Gastroesophageal sphincter (tissue), 4 donors: ENCODE measurements around the gene CERK. TPM values are rescaled to one million over a fixed set of nuclear protein-coding genes. Genes with fewer than 3 reads are reported as not detected.
A peak's percentile ranks its signal among the peaks of the same experiment; 100 is the strongest.

Experiments used
- ATAC-seq: fragments of 150-250 bp; one replicate; pipeline ENCODE4 v1.9.1; 2016; ENCODE audit warnings: mild to moderate bottlenecking, moderate library complexity
- H3K27ac ChIP-seq, 4 donors: fragments of 200-600 bp; sonication (generic) in 3 of 4; 1 replicate in 3 of 4; 2 replicates in 1 of 4; pipeline ENCODE4 v1.5.1; 2016 to 2019
- H3K27me3 ChIP-seq: fragments of 200-600 bp; sonication (generic); one replicate; pipeline ENCODE4 v1.5.1; 2019
- H3K36me3 ChIP-seq, 2 donors: fragments of 200-600 bp; sonication (generic); one replicate each; pipeline ENCODE4 v1.5.1; 2019; ENCODE audit warnings: control low read depth in 1 of 2
- H3K4me1 ChIP-seq, 3 donors: fragments of 200-600 bp; sonication (generic); 1 replicate in 2 of 3; 2 replicates in 1 of 3; pipeline ENCODE4 v1.5.1; 2016 to 2019; ENCODE audit warnings: control low read depth in 2 of 3
- H3K4me3 ChIP-seq, 2 donors: fragments of 200-600 bp; sonication (generic); one replicate each; pipeline ENCODE4 v1.5.1; 2019; ENCODE audit warnings: mild to moderate bottlenecking in 1 of 2, moderate library complexity in 1 of 2
- H3K9me3 ChIP-seq, 3 donors: fragments of 200-600 bp; sonication (generic); one replicate each; pipeline ENCODE4 v1.5.1; 2017 to 2019; ENCODE audit warnings: control low read depth in 2 of 3
- EP300 ChIP-seq: sonication (generic); formaldehyde crosslinking; IDR thresholded peaks from one replicate; pipeline ENCODE4 v1.6.1; 2017; ENCODE audit warnings: antibody characterized with exemption, mild to moderate bottlenecking
- POLR2A ChIP-seq, 2 donors: fragments of 450-650 bp; IDR thresholded peaks; one replicate each; pipeline ENCODE4 v1.6.1; 2017; ENCODE audit warnings: antibody characterized with exemption in 2 of 2, mild to moderate bottlenecking in 2 of 2, moderate library complexity in 1 of 2
- POLR2AphosphoS5 ChIP-seq: sonication (generic); formaldehyde crosslinking; IDR thresholded peaks from one replicate; pipeline ENCODE4 v1.6.1; 2017; ENCODE audit warnings: antibody characterized with exemption
- WGBS, 2 donors: methylation state at CpG; one replicate each; pipeline ENCODE4 v1.1.5; 2018; ENCODE audit warnings: low coverage in 1 of 2; 5-methylcytosine and 5-hydroxymethylcytosine counted together
- total RNA-seq, 4 donors: library from RNA; depleted of rRNA; stranded (reverse); fragments of >200 nt; gene quantifications; one replicate each; pipeline ENCODE4 v1.1.0, GENCODE V29; 2016
- TF ChIP-seq, protein P1 (sequence below), 4 experiments: fragments of 200-600 bp in 2 of 4; fragments of 450-650 bp in 2 of 4; sonication (generic) in 1 of 4; IDR thresholded peaks; one replicate each; pipeline ENCODE4 v1.5.1; 2017 to 2019; ENCODE audit warnings: antibody characterized with exemption in 4 of 4, mild to moderate bottlenecking in 2 of 4, moderate library complexity in 2 of 4

Gene CERK
- total RNA-seq, 4 donors from 2014 or later = 44.6 to 55.9 (median 45.6) TPM

DNA sequence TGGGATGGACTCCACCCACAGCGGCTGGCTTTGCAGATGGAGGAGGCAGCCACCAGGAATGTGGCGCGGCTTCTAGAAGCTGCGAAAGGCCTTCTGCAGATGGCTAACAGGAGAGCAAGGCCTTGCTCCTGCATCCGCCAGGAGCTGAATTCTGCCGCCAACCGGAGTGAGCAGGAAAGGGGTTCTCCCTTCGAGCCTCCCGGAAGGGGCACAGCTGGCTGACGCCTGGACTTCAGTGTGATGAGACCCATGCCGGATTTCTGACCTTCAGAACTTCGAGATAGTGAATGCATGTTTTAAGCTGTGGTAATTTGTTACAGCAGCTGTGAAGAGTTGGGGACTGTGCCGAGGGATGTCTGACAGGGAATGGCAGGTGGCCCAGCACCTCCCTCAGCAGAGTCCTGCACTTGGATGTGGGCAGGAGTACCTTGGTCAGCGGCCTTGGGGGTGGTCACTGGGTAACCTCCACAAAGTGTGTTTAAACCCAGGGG, 32.1 kb upstream of the CERK start:
- Histone ChIP-seq H3K36me3 (no peaks in the 10 kb centered on the region), H3K9me3 (no peaks in the 10 kb centered on the region), H3K4me1 (peaks cover 0 to 60% (median 10%) of the 10 kb centered on the region in 3 donors), H3K4me3 (no peak overlapping the region), H3K27me3 (no peaks in the 10 kb centered on the region), H3K27ac (peak overlapping the region in 3 of 4 donors; percentile 51 to 62 (median 61))
- peak; percentile 20 for ATAC-seq
- WGBS, 2 donors = 44 to 73% methylated on average over 2 to 3 of the region's 14 CpGs
- TF ChIP-seq EP300 (no peak), POLR2AphosphoS5 (no peak), POLR2A (IDR thresholded peaks at IDR 0.05) (no peak)
- TF ChIP-seq, protein P1, sequence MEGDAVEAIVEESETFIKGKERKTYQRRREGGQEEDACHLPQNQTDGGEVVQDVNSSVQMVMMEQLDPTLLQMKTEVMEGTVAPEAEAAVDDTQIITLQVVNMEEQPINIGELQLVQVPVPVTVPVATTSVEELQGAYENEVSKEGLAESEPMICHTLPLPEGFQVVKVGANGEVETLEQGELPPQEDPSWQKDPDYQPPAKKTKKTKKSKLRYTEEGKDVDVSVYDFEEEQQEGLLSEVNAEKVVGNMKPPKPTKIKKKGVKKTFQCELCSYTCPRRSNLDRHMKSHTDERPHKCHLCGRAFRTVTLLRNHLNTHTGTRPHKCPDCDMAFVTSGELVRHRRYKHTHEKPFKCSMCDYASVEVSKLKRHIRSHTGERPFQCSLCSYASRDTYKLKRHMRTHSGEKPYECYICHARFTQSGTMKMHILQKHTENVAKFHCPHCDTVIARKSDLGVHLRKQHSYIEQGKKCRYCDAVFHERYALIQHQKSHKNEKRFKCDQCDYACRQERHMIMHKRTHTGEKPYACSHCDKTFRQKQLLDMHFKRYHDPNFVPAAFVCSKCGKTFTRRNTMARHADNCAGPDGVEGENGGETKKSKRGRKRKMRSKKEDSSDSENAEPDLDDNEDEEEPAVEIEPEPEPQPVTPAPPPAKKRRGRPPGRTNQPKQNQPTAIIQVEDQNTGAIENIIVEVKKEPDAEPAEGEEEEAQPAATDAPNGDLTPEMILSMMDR (IDR thresholded peaks at IDR 0.05) = no peak

DNA sequence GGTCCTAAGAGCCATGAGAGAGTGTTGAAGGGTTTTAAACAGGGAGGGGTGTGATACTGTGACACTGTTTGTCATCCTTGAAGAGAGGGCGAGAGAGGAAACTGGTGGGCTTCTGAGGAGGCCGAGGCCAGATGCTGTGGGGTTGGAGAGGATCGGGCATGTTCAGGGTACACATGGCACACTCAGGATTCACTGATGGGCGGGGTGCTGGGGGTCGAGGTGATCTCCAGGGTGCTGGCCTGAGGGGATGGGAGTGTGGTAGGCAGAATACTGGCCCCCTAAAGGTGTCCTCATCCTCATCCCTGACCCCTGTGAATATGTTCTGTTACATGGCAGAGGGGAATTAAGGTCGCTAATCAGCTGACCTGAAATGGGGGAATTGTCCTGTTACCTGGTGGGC, 31.7 kb upstream of the CERK start:
- H3K27me3 ChIP-seq = no peaks in the 10 kb centered on the region
- H3K27ac ChIP-seq = peak overlapping the region in 3 of 4 donors; percentile 51 to 62 (median 61)
- WGBS, 2 donors = 88 to 93% methylated on average over 1 to 3 of the region's 6 CpGs
- TF ChIP-seq POLR2AphosphoS5 = no peak
- no peaks in the 10 kb centered on the region for H3K9me3 ChIP-seq
- H3K36me3 ChIP-seq = no peaks in the 10 kb centered on the region
- H3K4me3 ChIP-seq = no peak overlapping the region
- peaks cover 0 to 60% (median 10%) of the 10 kb centered on the region in 3 donors for H3K4me1 ChIP-seq
- no peak for ATAC-seq

DNA sequence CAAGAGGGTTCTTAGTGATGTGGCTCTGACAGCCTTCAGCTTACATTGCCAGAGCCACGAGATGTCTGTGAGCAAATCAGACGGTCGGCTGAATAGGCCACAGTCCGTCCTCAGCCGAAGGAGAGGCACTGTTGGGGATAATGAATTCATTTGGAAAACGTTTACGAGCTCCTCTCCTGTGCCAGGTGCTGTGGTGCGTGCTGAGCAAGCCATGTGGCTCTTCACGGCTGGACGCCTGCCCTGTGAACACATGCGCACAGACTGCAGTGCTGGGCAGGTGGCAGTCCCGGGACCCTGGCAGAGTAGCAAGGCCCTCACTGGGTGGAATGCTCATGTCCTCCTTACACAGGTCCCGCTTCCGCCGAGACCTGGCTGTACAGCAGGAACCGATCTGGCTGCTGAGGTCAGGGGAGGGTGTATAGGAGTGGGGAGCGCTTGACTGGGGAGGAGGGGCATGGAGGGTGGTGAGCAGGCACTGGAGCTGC, 31.2 kb upstream of the CERK start:
- H3K4me3 ChIP-seq = no peak overlapping the region

DNA sequence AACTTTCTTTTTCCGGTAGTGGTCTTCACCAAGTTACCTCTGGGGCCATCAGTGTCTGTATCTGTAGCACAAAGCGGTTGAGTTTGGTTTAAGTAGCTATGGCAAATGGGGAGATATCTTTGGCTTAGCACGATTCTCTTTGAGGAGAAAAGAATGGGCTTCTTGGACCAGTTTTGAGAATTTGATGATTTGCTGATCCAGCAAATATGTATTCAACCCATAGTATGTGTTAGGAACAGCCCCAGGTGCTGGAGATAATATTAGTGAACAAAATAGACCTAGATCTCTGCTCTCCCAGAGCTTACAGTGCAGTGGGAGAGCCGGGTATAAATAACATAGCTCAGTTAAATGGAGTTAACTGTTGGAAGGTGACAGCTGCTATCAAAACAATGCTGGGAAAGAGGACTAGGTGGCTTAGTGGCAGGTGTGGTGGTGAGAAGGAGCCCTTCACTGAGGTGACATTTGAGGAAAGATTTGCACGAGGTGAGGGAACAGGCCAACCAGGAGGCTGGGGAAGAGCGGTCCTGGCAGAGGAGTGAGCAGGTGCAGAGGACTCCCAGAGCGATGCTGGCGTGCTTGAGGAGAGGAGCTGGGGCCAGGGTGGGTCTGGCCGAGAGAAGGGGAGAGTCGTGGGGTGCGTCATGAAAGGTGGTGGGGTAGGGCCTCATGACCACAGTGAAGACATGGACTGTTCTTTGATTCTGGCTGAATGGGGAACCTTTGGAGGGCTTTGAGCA, 29.4 kb upstream of the CERK start:
- no peak for ATAC-seq
- TF ChIP-seq EP300 (no peak), POLR2AphosphoS5 (no peak), POLR2A (IDR thresholded peaks at IDR 0.05) (no peak)
- TF ChIP-seq, protein P1 (IDR thresholded peaks at IDR 0.05) = no peak
- H3K9me3 ChIP-seq = no peaks in the 10 kb centered on the region
- no peak overlapping the region for H3K4me3 ChIP-seq
- no peaks in the 10 kb centered on the region for H3K27me3 ChIP-seq
- H3K36me3 ChIP-seq = no peaks in the 10 kb centered on the region
- H3K27ac ChIP-seq = no peak overlapping the region
- WGBS, 2 donors = 80 to 93% methylated on average over 9 of the region's 11 CpGs
- H3K4me1 ChIP-seq = peaks cover 0 to 61% (median 11%) of the 10 kb centered on the region in 3 donors

More for the DNA sequence above, 31.2 kb upstream of the CERK start:
- WGBS, 2 donors = 80 to 89% methylated on average over 1 to 8 of the region's 17 CpGs
- TF ChIP-seq EP300 (no peak), POLR2AphosphoS5 (no peak), POLR2A (IDR thresholded peaks at IDR 0.05) (no peak)
- TF ChIP-seq, protein P1 (IDR thresholded peaks at IDR 0.05) = no peak
- H3K27ac ChIP-seq = peak overlapping the region in 3 of 4 donors; percentile 51 to 62 (median 61)
- no peak for ATAC-seq
- H3K27me3 ChIP-seq = no peaks in the 10 kb centered on the region
- H3K4me1 ChIP-seq = peaks cover 0 to 60% (median 10%) of the 10 kb centered on the region in 3 donors
- no peaks in the 10 kb centered on the region for H3K36me3 ChIP-seq
- H3K9me3 ChIP-seq = no peaks in the 10 kb centered on the region

DNA sequence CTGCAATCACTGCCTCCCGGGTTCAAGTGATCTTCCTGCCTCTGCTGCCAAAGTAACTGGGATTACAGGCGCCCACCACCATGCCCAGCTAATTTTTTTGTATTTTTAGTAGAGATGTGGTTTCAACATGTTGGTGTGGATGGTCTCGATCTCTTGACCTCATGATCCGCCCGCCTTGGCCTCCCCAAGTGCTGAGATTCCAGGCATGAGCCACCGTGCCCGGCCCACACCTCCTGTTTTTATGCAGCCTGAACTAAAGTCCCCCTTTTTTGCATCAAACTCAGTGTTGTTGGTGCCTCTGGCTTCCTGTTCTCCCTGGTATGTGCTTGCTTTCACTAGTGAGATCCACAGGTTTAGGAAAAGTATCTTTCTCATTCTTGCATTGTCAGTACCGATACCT, 28.6 kb upstream of the CERK start:
- H3K4me1 ChIP-seq = peaks cover 0 to 64% (median 11%) of the 10 kb centered on the region in 3 donors
- H3K9me3 ChIP-seq = no peaks in the 10 kb centered on the region
- H3K36me3 ChIP-seq = no peaks in the 10 kb centered on the region
- H3K27me3 ChIP-seq = no peaks in the 10 kb centered on the region
- H3K4me3 ChIP-seq = no peak overlapping the region
- ATAC-seq = no peak
- TF ChIP-seq, protein P1 (IDR thresholded peaks at IDR 0.05) = no peak
- TF ChIP-seq POLR2AphosphoS5 = no peak
- no peak for TF ChIP-seq EP300
- TF ChIP-seq POLR2A (IDR thresholded peaks at IDR 0.05) = no peak
- WGBS, 2 donors = 90 to 95% methylated on average over 2 to 8 of the region's 8 CpGs
- H3K27ac ChIP-seq = no peak overlapping the region
